Trophoblast cell (in vitro differentiated cells and primary cell): ENCODE data around the gene GBE1.

Experiments used
- DNase-seq, 2 donors: peaks; one replicate each; pipeline ENCODE4 v3.0.0-alpha.2; 2016
- H2AFZ ChIP-seq: 2 replicates; pipeline ENCODE4 v1.6.1; 2013; ENCODE audit warnings: low read length, moderate library complexity, mild to moderate bottlenecking; ENCODE audit not compliant: insufficient read depth, poor library complexity
- H2AK5ac ChIP-seq: 2 replicates; pipeline ENCODE4 v1.6.1; 2013; ENCODE audit warnings: mild to moderate bottlenecking, low read length
- H2BK120ac ChIP-seq: 2 replicates; pipeline ENCODE4 v1.6.1; 2013; ENCODE audit warnings: low read length, mild to moderate bottlenecking, moderate library complexity; ENCODE audit not compliant: insufficient read depth, poor library complexity
- H2BK12ac ChIP-seq: 2 replicates; pipeline ENCODE4 v1.6.1; 2013; ENCODE audit warnings: mild to moderate bottlenecking, low read length, moderate library complexity
- H2BK5ac ChIP-seq: 2 replicates; pipeline ENCODE4 v1.6.1; 2013; ENCODE audit warnings: low read length, low read depth, moderate library complexity, mild to moderate bottlenecking; ENCODE audit not compliant: poor library complexity
- H3K14ac ChIP-seq: 2 replicates; pipeline ENCODE4 v1.6.1; 2013; ENCODE audit warnings: mild to moderate bottlenecking, low read length
- H3K18ac ChIP-seq: 2 replicates; pipeline ENCODE4 v1.6.1; 2013; ENCODE audit warnings: mild to moderate bottlenecking, low read length
- H3K23ac ChIP-seq: 2 replicates; pipeline ENCODE4 v1.6.1; 2013; ENCODE audit warnings: low read length
- H3K27ac ChIP-seq: 2 replicates; pipeline ENCODE4 v1.5.1; 2013; ENCODE audit warnings: low read depth, mild to moderate bottlenecking, inconsistent platforms, low read length, moderate library complexity
- H3K27me3 ChIP-seq: 2 replicates; pipeline ENCODE4 v1.6.1; 2013; ENCODE audit warnings: inconsistent platforms, mild to moderate bottlenecking, low read length, moderate library complexity; ENCODE audit not compliant: insufficient read depth
- H3K36me3 ChIP-seq, 2 experiments: 1 replicate in 1 of 2; 2 replicates in 1 of 2; pipeline ENCODE4 v1.6.1; 2013; ENCODE audit warnings: low read length in 2 of 2, mild to moderate bottlenecking in 2 of 2, moderate library complexity in 1 of 2; ENCODE audit not compliant: insufficient read depth in 2 of 2, control insufficient read depth in 1 of 2
- H3K4ac ChIP-seq: 2 replicates; pipeline ENCODE4 v1.6.1; 2013; ENCODE audit warnings: low read depth, mild to moderate bottlenecking, low read length, moderate library complexity
- H3K4me1 ChIP-seq, 2 experiments: 1 replicate in 1 of 2; 2 replicates in 1 of 2; pipeline ENCODE4 v1.6.1; 2013; ENCODE audit warnings: low read length in 2 of 2, mild to moderate bottlenecking in 2 of 2, moderate library complexity in 1 of 2; ENCODE audit not compliant: insufficient read depth in 2 of 2, control insufficient read depth in 1 of 2
- H3K4me2 ChIP-seq: 2 replicates; pipeline ENCODE4 v1.6.1; 2013; ENCODE audit warnings: inconsistent platforms, mild to moderate bottlenecking, low read length, moderate library complexity
- H3K4me3 ChIP-seq: 2 replicates; pipeline ENCODE4 v1.5.1; 2013; ENCODE audit warnings: mild to moderate bottlenecking, low read depth, low read length, inconsistent platforms
- H3K79me1 ChIP-seq: one replicate; pipeline ENCODE4 v1.6.1; 2013; ENCODE audit warnings: low read length
- H3K79me2 ChIP-seq: 2 replicates; pipeline ENCODE4 v1.6.1; 2013; ENCODE audit warnings: low read length, mild to moderate bottlenecking; ENCODE audit not compliant: control insufficient read depth, insufficient read depth, poor library complexity
- H3K9ac ChIP-seq: 2 replicates; pipeline ENCODE4 v1.6.1; 2013; ENCODE audit warnings: mild to moderate bottlenecking, low read length
- H3K9me3 ChIP-seq: 2 replicates; pipeline ENCODE4 v1.6.1; 2013; ENCODE audit warnings: low read depth, mild to moderate bottlenecking, control low read depth, inconsistent platforms, low read length; ENCODE audit not compliant: insufficient read depth
- H4K12ac ChIP-seq: 2 replicates; pipeline ENCODE4 v1.6.1; 2013; ENCODE audit warnings: low read depth, mild to moderate bottlenecking, low read length, moderate library complexity
- H4K8ac ChIP-seq: 2 replicates; pipeline ENCODE4 v1.6.1; 2013; ENCODE audit warnings: low read depth, mild to moderate bottlenecking, low read length, moderate library complexity
- H4K91ac ChIP-seq: one replicate; pipeline ENCODE4 v1.6.1; 2013; ENCODE audit warnings: low read depth, mild to moderate bottlenecking, low read length, moderate library complexity
- WGBS: extraction: QIAGEN DNeasy Blood & Tissue Kit; methylation state at CpG from one replicate; pipeline ENCODE4 v1.1.7; 2013; ENCODE audit warnings: missing lambda C conversion rate; ENCODE audit not compliant: insufficient read length, insufficient coverage; ENCODE audit errors: extremely low coverage; 5-methylcytosine and 5-hydroxymethylcytosine counted together

GBE1 gene

GRCh38 chr3:81531846-81532245 is 229.6 kb downstream of the GBE1 start:
- Histone ChIP-seq H3K79me2 (no peaks in the 10 kb centered on the region), H3K18ac (no peak overlapping the region), H2BK120ac (peak overlapping the region; percentile 20), H3K27me3 (no peaks in the 10 kb centered on the region), H3K4me3 (no peak overlapping the region), H3K9ac (no peak overlapping the region), H3K14ac (no peak overlapping the region), H3K36me3 (no peaks in the 10 kb centered on the region), H3K9me3 (no peaks in the 10 kb centered on the region), H3K4me2 (no peak overlapping the region), H2BK5ac (no peak overlapping the region), H2BK12ac (no peak overlapping the region), H3K4me1 (no peaks in the 10 kb centered on the region), H3K23ac (no peak overlapping the region), H3K27ac (no peak overlapping the region), H3K4ac (no peak overlapping the region), H4K91ac (no peak overlapping the region), H4K12ac (no peak overlapping the region), H4K8ac (no peak overlapping the region), H2AFZ (no peak overlapping the region), H2AK5ac (no peak overlapping the region), H3K79me1 (no peaks in the 10 kb centered on the region)
- no CpG with 5 or more reads among the region's 1 CpG for WGBS
- DNase-seq = no peak

- no peak overlapping the region for H2AFZ ChIP-seq
- no peaks in the 10 kb centered on the region for H3K79me2 ChIP-seq
- H4K8ac ChIP-seq = no peak overlapping the region
- no peak overlapping the region for H3K14ac ChIP-seq
- H3K27ac ChIP-seq = no peak overlapping the region
- H2BK120ac ChIP-seq = no peak overlapping the region
- WGBS = no CpG with 5 or more reads among the region's 2 CpGs
- H4K12ac ChIP-seq = no peak overlapping the region
- H2BK5ac ChIP-seq = no peak overlapping the region
- no peaks in the 10 kb centered on the region for H3K27me3 ChIP-seq
- H3K4ac ChIP-seq = no peak overlapping the region
- H3K4me1 ChIP-seq = no peaks in the 10 kb centered on the region
- H3K9me3 ChIP-seq = no peaks in the 10 kb centered on the region
- no peak overlapping the region for H3K23ac ChIP-seq
- H3K9ac ChIP-seq = no peak overlapping the region
- H3K79me1 ChIP-seq = no peaks in the 10 kb centered on the region
- DNase-seq = no peak
- H3K4me3 ChIP-seq = no peak overlapping the region
- H2BK12ac ChIP-seq = no peak overlapping the region
- no peak overlapping the region for H3K4me2 ChIP-seq
- H2AK5ac ChIP-seq = no peak overlapping the region
- no peaks in the 10 kb centered on the region for H3K36me3 ChIP-seq
- H3K18ac ChIP-seq = no peak overlapping the region
- H4K91ac ChIP-seq = no peak overlapping the region
Observed at GRCh38 chr3:81531263-81531662, 230.2 kb downstream of the GBE1 start.

GRCh38 chr3:81530180-81530939 is 231.1 kb downstream of the GBE1 start:
- Histone ChIP-seq H3K4me2 (no peak overlapping the region), H3K4me1 (no peaks in the 10 kb centered on the region), H4K12ac (no peak overlapping the region), H3K4ac (no peak overlapping the region), H3K14ac (no peak overlapping the region), H3K23ac (no peak overlapping the region), H4K8ac (no peak overlapping the region), H4K91ac (no peak overlapping the region), H2AFZ (no peak overlapping the region), H3K79me2 (no peaks in the 10 kb centered on the region), H2BK12ac (no peak overlapping the region), H3K4me3 (no peak overlapping the region), H3K27me3 (no peaks in the 10 kb centered on the region), H2AK5ac (no peak overlapping the region), H3K9me3 (no peaks in the 10 kb centered on the region), H2BK120ac (no peak overlapping the region), H3K79me1 (no peaks in the 10 kb centered on the region), H2BK5ac (no peak overlapping the region), H3K36me3 (no peaks in the 10 kb centered on the region), H3K9ac (no peak overlapping the region), H3K27ac (no peak overlapping the region), H3K18ac (no peak overlapping the region)
- DNase-seq = no peak
- no CpG with 5 or more reads among the region's 4 CpGs for WGBS

GRCh38 chr3:81521855-81522254 is 239.6 kb downstream of the GBE1 start:
- Histone ChIP-seq H3K18ac (no peak overlapping the region), H3K9me3 (no peaks in the 10 kb centered on the region), H3K23ac (no peak overlapping the region), H3K4me3 (no peak overlapping the region), H3K9ac (no peak overlapping the region), H3K36me3 (no peaks in the 10 kb centered on the region), H3K79me1 (no peaks in the 10 kb centered on the region), H4K8ac (no peak overlapping the region), H4K12ac (no peak overlapping the region), H3K4ac (no peak overlapping the region), H3K4me1 (no peaks in the 10 kb centered on the region), H3K27me3 (no peaks in the 10 kb centered on the region), H2BK5ac (no peak overlapping the region), H2BK120ac (no peak overlapping the region), H3K4me2 (no peak overlapping the region), H3K27ac (no peak overlapping the region), H2AFZ (no peak overlapping the region), H4K91ac (no peak overlapping the region), H2BK12ac (no peak overlapping the region), H3K79me2 (no peaks in the 10 kb centered on the region), H3K14ac (no peak overlapping the region), H2AK5ac (no peak overlapping the region)
- no CpG with 5 or more reads among the region's 2 CpGs for WGBS
- DNase-seq = no peak
